ENCODE measurements around the gene EPYC. TPM values are rescaled to one million over a fixed set of nuclear protein-coding genes. Genes with fewer than 3 reads are reported as not detected.
A peak's percentile ranks its signal among the peaks of the same experiment; 100 is the strongest.

The EPYC gene
- total RNA-seq, 1 donor from 2014 or later = 0.39 TPM

DNA sequence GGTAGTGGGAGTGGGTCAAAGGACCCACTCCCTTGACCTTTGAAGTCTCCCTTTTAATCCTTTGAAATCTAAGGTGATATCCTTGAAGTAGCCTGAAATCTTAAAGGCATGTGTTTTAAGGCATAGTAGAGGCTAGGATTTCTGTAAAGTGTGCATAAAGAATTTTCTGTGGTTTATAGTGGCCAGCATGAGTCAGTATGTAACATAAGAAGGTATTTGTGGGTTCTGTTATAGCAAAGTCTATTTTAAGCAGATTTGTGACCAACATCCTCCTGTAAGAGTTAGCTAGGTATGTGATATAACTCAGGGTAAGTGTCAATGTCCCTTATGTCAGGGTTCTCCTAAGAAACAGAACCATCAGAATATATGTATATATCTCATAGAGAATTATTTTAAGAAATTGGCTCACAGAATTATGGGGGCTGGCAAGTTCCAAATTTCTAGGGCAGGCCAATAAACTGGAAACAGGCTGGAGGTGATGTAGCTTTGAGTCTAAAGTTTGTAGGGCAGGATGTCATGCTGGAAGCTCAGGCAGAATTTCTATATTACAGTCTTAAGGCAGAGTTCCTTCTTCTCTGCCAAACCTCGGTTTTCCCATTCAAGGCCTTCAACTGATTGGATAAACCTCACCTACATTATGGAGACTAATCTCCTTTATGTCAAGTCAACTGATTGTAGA, 18.7 kb upstream of the EPYC start:
- H3K4me2 ChIP-seq (ENCODE audit: low read length) = peak overlapping the region; percentile 44
- no peak overlapping the region for H3K4me3 ChIP-seq (ENCODE audit: insufficient read depth, low read depth, low read length)
- H3K4me3 Mint-ChIP-seq (ENCODE audit: unreplicated experiment) = no peak overlapping the region
- no peaks in the 10 kb centered on the region for H3K36me3 ChIP-seq (ENCODE audit: insufficient read depth, low read length)
- peak overlapping the region; percentile 85 for H3K27ac Mint-ChIP-seq (ENCODE audit: unreplicated experiment)
- H4K20me1 ChIP-seq (ENCODE audit: insufficient read depth, low read length) = no peaks in the 10 kb centered on the region
- peak; percentile 90 for DNase-seq (ENCODE audit: low read depth)
- peaks cover 8% of the 10 kb centered on the region for H3K9me3 Mint-ChIP-seq (ENCODE audit: unreplicated experiment)
- H3K4me1 Mint-ChIP-seq (ENCODE audit: low read depth, unreplicated experiment) = peaks cover 9% of the 10 kb centered on the region
- H3K4me1 ChIP-seq (ENCODE audit: insufficient read depth, low read length) = no peaks in the 10 kb centered on the region
- H3K9ac ChIP-seq (ENCODE audit: low read length) = no peak overlapping the region
- H3K36me3 Mint-ChIP-seq (ENCODE audit: low read depth, unreplicated experiment) = no peaks in the 10 kb centered on the region
- no peaks in the 10 kb centered on the region for H3K9me3 ChIP-seq (ENCODE audit: insufficient read depth, low read depth, low read length)
- H3K79me2 ChIP-seq (ENCODE audit: insufficient read depth, low read length) = no peaks in the 10 kb centered on the region
- TF ChIP-seq, protein P1, sequence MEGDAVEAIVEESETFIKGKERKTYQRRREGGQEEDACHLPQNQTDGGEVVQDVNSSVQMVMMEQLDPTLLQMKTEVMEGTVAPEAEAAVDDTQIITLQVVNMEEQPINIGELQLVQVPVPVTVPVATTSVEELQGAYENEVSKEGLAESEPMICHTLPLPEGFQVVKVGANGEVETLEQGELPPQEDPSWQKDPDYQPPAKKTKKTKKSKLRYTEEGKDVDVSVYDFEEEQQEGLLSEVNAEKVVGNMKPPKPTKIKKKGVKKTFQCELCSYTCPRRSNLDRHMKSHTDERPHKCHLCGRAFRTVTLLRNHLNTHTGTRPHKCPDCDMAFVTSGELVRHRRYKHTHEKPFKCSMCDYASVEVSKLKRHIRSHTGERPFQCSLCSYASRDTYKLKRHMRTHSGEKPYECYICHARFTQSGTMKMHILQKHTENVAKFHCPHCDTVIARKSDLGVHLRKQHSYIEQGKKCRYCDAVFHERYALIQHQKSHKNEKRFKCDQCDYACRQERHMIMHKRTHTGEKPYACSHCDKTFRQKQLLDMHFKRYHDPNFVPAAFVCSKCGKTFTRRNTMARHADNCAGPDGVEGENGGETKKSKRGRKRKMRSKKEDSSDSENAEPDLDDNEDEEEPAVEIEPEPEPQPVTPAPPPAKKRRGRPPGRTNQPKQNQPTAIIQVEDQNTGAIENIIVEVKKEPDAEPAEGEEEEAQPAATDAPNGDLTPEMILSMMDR (IDR thresholded peaks at IDR 0.05; ENCODE audit: insufficient read depth, low read depth, low read length) = no peak
- TF ChIP-seq EZH2 (IDR thresholded peaks at IDR 0.05; ENCODE audit: insufficient read depth, low read length) = no peak
- no peaks in the 10 kb centered on the region for H3K27me3 ChIP-seq (ENCODE audit: insufficient read depth, low read length)
- no peak overlapping the region for H2AFZ ChIP-seq (ENCODE audit: low read depth, low read length)
- no peaks in the 10 kb centered on the region for H3K27me3 Mint-ChIP-seq (ENCODE audit: low read depth, unreplicated experiment)
- peak; percentile 94 for FAIRE-seq
- H3K27ac ChIP-seq (ENCODE audit: low read depth, low read length) = peak overlapping the region; percentile 17

DNA sequence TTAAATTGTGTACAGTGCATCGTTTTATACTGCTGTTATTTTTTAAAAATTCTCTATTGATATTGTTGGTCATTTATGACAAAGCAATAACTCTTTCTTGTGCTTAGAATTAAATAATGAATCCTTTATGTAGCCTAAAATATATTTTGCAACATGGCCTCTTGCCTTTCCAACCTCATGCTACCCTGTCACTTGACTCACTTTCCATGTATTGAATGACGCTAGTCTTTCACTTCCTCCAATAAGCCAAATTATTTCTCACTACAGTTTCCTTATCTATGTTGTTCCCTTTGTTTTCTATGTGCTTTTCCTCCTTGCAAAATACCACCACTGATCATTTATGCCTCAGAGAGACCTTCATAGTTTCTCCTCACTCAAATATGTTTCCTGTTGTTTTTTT, 16.3 kb upstream of the EPYC start:
- H3K4me2 ChIP-seq (ENCODE audit: low read length) = no peak overlapping the region

More for the DNA sequence above, 16.3 kb upstream of the EPYC start:
- no peak overlapping the region for H3K9ac ChIP-seq (ENCODE audit: low read length)
- H4K20me1 ChIP-seq (ENCODE audit: insufficient read depth, low read length) = no peaks in the 10 kb centered on the region
- no peak overlapping the region for H3K27ac Mint-ChIP-seq (ENCODE audit: unreplicated experiment)
- peaks cover 9% of the 10 kb centered on the region for H3K4me1 Mint-ChIP-seq (ENCODE audit: low read depth, unreplicated experiment)
- H3K27me3 ChIP-seq (ENCODE audit: insufficient read depth, low read length) = no peaks in the 10 kb centered on the region
- no peak overlapping the region for H3K27ac ChIP-seq (ENCODE audit: low read depth, low read length)
- no peak overlapping the region for H3K4me3 Mint-ChIP-seq (ENCODE audit: unreplicated experiment)
- H3K4me3 ChIP-seq (ENCODE audit: insufficient read depth, low read depth, low read length) = no peak overlapping the region
- FAIRE-seq = no peak
- no peaks in the 10 kb centered on the region for H3K27me3 Mint-ChIP-seq (ENCODE audit: low read depth, unreplicated experiment)
- TF ChIP-seq, protein P1 (IDR thresholded peaks at IDR 0.05; ENCODE audit: insufficient read depth, low read depth, low read length) = no peak
- TF ChIP-seq EZH2 (IDR thresholded peaks at IDR 0.05; ENCODE audit: insufficient read depth, low read length) = no peak
- peaks cover 8% of the 10 kb centered on the region for H3K9me3 Mint-ChIP-seq (ENCODE audit: unreplicated experiment)
- no peaks in the 10 kb centered on the region for H3K9me3 ChIP-seq (ENCODE audit: insufficient read depth, low read depth, low read length)
- no peaks in the 10 kb centered on the region for H3K4me1 ChIP-seq (ENCODE audit: insufficient read depth, low read length)
- no peaks in the 10 kb centered on the region for H3K36me3 Mint-ChIP-seq (ENCODE audit: low read depth, unreplicated experiment)
- H2AFZ ChIP-seq (ENCODE audit: low read depth, low read length) = no peak overlapping the region
- H3K36me3 ChIP-seq (ENCODE audit: insufficient read depth, low read length) = no peaks in the 10 kb centered on the region
- no peaks in the 10 kb centered on the region for H3K79me2 ChIP-seq (ENCODE audit: insufficient read depth, low read length)
- no peak for DNase-seq (ENCODE audit: low read depth)
